Stimulated activated naive CD4-positive, alpha-beta T cell treated with Interleukin-2 at 50 U/mL for 16 hours (primary cell): Measurements from ENCODE around the gene HTR1D.
"Not testable (repeated sequence)": the region's sequence is repeated elsewhere in the genome, so short reads cannot be mapped to it uniquely, and the experiment has no call there.

Experiments used
- DNase-seq: peaks from one replicate; lab custom pipeline; 2025; lab: John Stamatoyannopoulos, UW

Gene HTR1D, protein sequence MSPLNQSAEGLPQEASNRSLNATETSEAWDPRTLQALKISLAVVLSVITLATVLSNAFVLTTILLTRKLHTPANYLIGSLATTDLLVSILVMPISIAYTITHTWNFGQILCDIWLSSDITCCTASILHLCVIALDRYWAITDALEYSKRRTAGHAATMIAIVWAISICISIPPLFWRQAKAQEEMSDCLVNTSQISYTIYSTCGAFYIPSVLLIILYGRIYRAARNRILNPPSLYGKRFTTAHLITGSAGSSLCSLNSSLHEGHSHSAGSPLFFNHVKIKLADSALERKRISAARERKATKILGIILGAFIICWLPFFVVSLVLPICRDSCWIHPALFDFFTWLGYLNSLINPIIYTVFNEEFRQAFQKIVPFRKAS

DNA sequence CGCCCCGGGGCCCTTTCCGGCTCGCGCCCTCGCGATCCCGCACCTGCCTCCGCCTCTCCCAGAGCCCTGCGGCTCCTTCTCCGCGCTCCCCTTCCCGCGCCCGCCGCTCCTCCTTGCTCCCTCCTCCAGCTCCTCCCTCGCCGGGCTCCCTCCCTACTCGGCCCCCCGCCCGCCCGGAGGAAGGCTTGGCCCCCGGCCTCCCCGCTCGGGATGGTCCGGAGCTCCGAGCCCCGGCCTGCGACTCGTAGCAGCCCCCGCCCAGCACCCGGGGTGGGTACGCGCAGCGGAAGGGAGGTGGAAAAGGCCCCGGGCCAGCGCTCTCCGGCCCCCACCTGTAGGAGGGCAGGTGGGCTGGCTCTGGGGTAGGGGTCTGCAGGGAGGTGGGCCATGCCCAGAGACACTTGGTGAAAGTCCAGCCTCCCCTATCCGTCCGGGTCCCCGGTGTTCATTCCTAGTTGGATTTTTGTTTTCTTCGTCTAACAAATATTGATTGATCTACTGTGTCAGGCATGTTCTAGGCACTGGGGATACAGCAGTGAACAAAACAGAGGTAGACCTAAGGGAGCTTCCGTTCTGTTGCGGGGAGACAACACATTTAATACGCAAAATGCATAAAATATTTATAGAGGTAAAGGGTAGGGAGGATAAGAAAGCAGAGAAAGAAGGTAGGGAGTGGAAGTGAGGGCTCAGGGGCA, at the start of gene HTR1D:
HTR1D (minus strand) TSS at position 82 of the 695 bp plus-strand sequence. CDS start 23,283 bp downstream, outside the sequence.
- no peak for DNase-seq

GRCh38 chr1:23263380-23263887, 46.1 kb upstream of the HTR1D start:
- no peak for DNase-seq

DNA sequence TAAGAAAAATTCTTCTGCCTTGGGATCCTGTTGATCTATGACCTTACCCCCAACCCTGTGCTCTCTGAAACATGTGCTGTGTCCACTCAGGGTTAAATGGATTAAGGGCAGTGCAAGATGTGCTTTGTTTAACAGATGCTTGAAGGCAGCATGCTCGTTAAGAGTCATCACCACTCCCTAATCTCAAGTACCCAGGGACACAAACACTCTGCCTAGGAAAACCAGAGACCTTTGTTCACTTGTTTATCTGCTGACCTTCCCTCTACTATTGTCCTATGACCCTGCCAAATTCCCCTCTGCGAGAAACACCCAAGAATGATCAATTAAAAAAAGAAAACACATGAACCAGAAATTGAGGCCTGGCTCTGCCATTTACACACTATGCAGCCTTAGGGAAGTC, 40.8 kb upstream of the HTR1D start:
- DNase-seq = not testable (repeated sequence)

DNA sequence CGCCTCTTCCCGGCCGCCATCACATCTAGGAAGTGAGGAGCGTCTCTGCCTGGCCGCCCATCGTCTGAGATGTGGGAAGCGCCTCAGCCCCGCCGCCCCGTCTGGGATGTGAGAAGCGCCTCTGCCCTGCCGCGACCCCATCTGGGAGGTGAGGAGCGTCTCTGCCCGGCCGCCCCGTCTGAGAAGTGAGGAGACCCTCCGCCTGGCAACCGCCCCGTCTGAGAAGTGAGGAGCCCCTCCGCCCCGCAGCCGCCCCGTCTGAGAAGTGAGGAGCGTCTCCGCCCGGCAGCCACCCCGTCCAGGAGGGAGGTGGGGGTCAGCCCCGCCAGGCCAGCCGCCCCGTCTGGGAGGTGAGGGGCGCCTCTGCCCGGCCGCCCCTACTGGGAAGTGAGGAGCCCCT, 40.1 kb upstream of the HTR1D start:
- not testable (repeated sequence) for DNase-seq

DNA sequence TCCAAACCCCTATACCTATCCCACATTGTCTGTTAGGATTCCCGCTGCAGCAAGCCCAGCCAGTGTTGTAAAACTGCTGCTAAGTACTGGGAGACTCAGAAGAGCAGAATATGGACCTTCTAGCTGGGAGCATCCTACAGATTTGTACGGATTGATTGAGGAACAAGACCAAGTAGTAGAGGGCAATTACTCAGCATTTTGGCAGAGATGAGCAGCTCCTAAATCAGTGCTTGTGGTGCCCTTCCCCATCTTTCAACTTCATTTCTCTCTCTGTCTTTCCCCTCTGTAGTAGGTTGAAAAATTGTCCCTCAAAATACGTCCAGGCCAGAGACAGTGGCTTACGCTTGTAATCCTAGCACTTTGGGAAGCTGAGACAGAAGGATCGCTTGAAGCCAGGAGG, 37.3 kb upstream of the HTR1D start:
- DNase-seq = no peak

DNA sequence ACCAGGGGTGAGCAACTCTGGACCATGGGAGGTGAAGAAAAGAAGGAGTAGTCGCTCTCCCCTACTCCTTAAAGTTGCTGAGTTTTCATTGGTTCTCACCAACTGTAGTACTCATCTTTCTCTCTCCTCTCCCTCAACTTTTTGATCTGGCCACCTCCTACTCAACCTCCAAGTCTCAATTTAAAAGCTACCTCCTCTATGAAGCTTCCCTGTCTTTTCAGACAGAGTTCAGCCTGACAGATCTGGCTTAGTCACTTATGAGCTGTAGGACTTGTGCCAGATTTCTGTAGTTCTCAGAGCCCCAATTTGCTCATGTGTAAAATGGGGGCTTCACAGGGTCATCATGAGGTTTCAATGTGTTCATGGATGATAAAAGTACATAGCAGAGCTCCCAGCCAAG, 34.5 kb upstream of the HTR1D start:
- no peak for DNase-seq

- DNase-seq = no peak
Measured at GRCh38 chr1:23249787-23250454, 32.6 kb upstream of the HTR1D start.

GRCh38 chr1:23247276-23247675, 30.0 kb upstream of the HTR1D start:
- DNase-seq = no peak

DNA sequence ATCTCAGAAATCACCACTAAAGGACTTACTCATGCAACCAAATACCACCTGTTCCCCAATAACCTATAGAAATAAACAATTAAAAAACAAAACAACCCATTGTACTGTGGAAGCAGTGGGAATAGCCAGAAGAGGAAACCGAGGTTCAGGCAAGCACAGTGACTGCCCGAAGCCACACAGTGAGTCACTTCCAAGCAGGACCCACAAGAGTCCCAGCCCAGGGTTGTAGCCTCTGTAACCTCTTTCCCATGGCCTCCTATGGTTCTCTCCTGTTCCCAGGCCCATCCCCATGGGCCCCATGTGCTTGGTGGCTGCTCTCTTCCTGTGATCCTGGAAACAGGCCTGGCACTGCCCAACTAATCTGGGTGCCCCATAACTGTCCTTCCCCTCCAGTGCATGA, 29.0 kb upstream of the HTR1D start:
- DNase-seq = no peak

- DNase-seq = no peak
Measured at GRCh38 chr1:23244256-23244761, 27.0 kb upstream of the HTR1D start.

- no peak for DNase-seq
Measured at GRCh38 chr1:23242414-23242813, 25.1 kb upstream of the HTR1D start.

DNA sequence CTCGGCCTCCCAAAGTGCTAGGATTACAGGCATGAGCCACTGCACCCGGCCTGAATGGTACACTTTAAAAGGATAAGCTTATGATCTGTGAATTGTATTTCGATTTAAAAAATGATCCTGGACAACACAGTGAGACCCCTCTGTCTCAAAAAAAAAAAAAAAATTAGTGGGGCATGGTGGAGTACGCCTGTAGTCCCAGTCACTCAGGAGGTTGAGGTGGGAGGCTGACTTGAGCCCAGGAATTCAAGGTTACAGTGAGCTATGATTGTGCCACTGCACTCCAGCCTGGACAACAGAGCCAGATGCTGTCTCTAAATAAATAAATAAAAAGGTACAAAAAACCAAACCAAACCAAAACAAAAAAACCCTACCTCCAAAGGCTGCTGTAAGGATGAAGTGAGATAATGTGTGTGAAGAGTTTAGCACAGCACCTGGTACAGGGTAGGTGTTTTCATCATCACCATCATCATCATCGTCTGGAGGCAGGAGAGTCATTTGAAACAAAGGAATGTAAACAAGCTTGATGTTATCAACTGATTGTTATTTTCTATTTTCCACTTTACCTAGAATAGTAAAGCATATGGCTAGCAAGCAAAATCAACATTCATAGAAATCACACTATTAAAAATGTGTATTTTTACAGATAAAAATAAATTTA, 22.5 kb upstream of the HTR1D start:
- no peak for DNase-seq

GRCh38 chr1:23238565-23238964, 21.3 kb upstream of the HTR1D start:
- no peak for DNase-seq

DNA sequence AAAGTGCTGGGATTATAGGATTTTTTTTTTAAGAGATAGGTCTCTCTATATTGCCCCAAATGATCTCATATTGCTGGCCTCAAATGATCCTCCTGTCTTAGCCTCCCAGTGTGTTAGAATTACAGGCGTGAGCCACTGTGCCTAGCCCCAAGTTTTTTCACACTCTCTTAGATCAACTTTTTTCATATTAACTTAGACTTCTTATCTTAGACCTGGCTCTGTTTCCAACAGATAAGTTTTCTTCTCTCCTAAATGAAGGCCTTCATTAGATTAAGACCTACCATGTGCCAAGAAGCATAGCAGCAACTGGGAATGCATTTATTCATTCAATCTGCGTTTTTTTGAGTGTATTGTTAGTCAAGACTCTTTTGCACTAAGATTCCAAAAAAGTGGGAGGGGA, 20.2 kb upstream of the HTR1D start:
- no peak for DNase-seq

- no peak for DNase-seq
Measured at GRCh38 chr1:23227806-23228205, 10.5 kb upstream of the HTR1D start.

- DNase-seq = no peak
Measured at GRCh38 chr1:23224739-23225648, 7.7 kb upstream of the HTR1D start.

DNA sequence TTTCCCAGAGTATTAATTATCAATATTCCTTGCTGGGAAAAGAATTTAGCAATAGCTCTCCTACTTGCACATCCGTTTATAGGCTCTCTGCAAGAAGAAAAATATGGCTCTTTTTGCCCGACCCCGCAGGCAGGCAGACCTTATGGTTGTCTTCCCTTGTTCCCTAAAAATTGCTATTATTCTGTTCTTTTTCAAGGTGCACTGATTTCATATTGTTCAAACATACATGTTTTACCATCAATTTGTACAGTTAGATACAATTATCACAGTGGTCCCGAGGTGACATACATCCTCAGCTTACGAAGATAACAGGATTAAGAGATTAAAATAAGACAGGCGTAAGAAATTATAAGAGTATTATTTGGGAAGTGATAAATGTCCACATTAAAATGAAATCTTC, 6.7 kb upstream of the HTR1D start:
- not testable (repeated sequence) for DNase-seq

- not testable (repeated sequence) for DNase-seq
Measured at GRCh38 chr1:23223490-23223951, 6.2 kb upstream of the HTR1D start.

- DNase-seq = no peak
Measured at GRCh38 chr1:23222742-23223141, 5.4 kb upstream of the HTR1D start.

DNA sequence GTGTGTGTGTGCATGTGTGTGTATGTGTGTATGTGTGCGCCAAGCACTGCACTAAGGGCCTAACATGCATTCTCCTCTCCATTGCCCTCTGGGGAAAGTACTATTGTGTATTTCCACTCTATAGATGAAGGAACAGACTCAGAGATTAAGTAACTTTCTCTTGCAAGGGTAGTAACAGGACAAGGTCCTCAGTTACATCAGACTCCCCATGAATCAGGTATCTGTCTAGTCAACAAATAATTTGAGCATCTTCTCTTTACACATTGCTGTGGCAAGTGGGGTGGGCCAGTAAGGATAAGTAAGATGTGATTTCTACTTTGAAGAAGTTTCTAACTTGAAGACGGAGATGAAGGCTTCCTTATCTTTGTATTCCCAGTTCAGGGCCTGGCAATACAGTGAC, 5.0 kb upstream of the HTR1D start:
- DNase-seq = no peak

- no peak for DNase-seq
Measured at GRCh38 chr1:23221107-23221506, 3.8 kb upstream of the HTR1D start.
